ENCODE results near the gene RNASE9. TPM values are rescaled to one million over a fixed set of nuclear protein-coding genes. Genes with fewer than 3 reads are reported as not detected.

RNASE9 gene
- total RNA-seq, 1 donor = not detected

Other genes with a start within 250 kb of the RNASE9 start
- 42.7 and 45.4 TPM in 2 replicates for gene CCNB1IP1, start 227.8 kb downstream of the RNASE9 start, total RNA-seq
- 5.8 and 8.0 TPM in 2 replicates for gene PARP2, start 217.4 kb downstream of the RNASE9 start, total RNA-seq
- gene TEP1, start 147.5 kb downstream of the RNASE9 start, total RNA-seq = 25.6 and 33.3 TPM in 2 replicates
- 0.36 and 0.59 TPM in 2 replicates for gene KLHL33, start 124.9 kb downstream of the RNASE9 start, total RNA-seq
- gene OSGEP, start 106.2 kb downstream of the RNASE9 start, total RNA-seq = 36.8 and 47.8 TPM in 2 replicates
- 66.0 and 74.9 TPM in 2 replicates for gene APEX1, start 105.8 kb downstream of the RNASE9 start, total RNA-seq
- 41.0 and 46.3 TPM in 2 replicates for gene PIP4P1, start 99.6 kb downstream of the RNASE9 start, total RNA-seq
- 27.7 and 29.7 TPM in 2 replicates for gene PNP, start 91.6 kb downstream of the RNASE9 start, total RNA-seq
- not detected in 2 replicates for gene RNASE10, start 55.5 kb downstream of the RNASE9 start, total RNA-seq
- not detected in 2 replicates for gene RNASE11, start 27.0 kb upstream of the RNASE9 start, total RNA-seq
- not detected in 2 replicates for gene RNASE12, start 30.3 kb upstream of the RNASE9 start, total RNA-seq
- not detected in 2 replicates for gene OR6S1, start 80.6 kb upstream of the RNASE9 start, total RNA-seq
- 18.1 and 24.2 TPM in 2 replicates for gene RNASE4, start 123.5 kb upstream of the RNASE9 start, total RNA-seq
- gene ANG, start 127.7 kb upstream of the RNASE9 start, total RNA-seq = 7.2 and 8.3 TPM in 2 replicates
- not detected in 2 replicates for gene EDDM3A, start 184.8 kb upstream of the RNASE9 start, total RNA-seq
- not detected in 2 replicates for gene EDDM3B, start 207.4 kb upstream of the RNASE9 start, total RNA-seq
- gene RNASE6, start 220.2 kb upstream of the RNASE9 start, total RNA-seq = not detected in 2 replicates
- gene RNASE1, start 241.8 kb upstream of the RNASE9 start, total RNA-seq = 1.1 TPM in 1 of 2 replicates, not detected in the other

All from osteoblast (primary cell).